Sigmoid colon (tissue), 4 donors: Measurements from ENCODE around the gene MLIP.

Source experiments
- CTCF ChIP-seq, 4 experiments: fragments of 450-650 bp in 3 of 4; fragments of 200-600 bp in 1 of 4; IDR thresholded peaks; one replicate each; pipeline ENCODE4 v1.5.1; 2016 to 2019; ENCODE audit warnings: antibody characterized with exemption in 4 of 4, mild to moderate bottlenecking in 3 of 4, moderate library complexity in 2 of 4
- EP300 ChIP-seq, 4 donors: sonication (generic); formaldehyde crosslinking; IDR thresholded peaks; one replicate each; pipeline ENCODE4 v1.6.1; 2017; ENCODE audit warnings: antibody characterized with exemption in 4 of 4
- POLR2A ChIP-seq, 2 donors: fragments of 450-650 bp; IDR thresholded peaks; one replicate each; pipeline ENCODE4 v1.6.1; 2016; ENCODE audit warnings: antibody characterized with exemption in 2 of 2, mild to moderate bottlenecking in 2 of 2, moderate library complexity in 2 of 2
- POLR2AphosphoS5 ChIP-seq, 4 donors: sonication (generic); formaldehyde crosslinking; IDR thresholded peaks; one replicate each; pipeline ENCODE4 v1.6.1; 2017; ENCODE audit warnings: antibody characterized with exemption in 4 of 4

GRCh38 chr6:54264581-54265272 lies 153.5 kb downstream of the MLIP start:
- no peak for TF ChIP-seq CTCF (IDR thresholded peaks at IDR 0.05)
- TF ChIP-seq POLR2A (IDR thresholded peaks at IDR 0.05): no peak
- no peak for TF ChIP-seq POLR2AphosphoS5 (IDR thresholded peaks at IDR 0.05)
- no peak for TF ChIP-seq EP300 (IDR thresholded peaks at IDR 0.05)
